ENCODE data around the gene IFRD1.
"Not testable (repeated sequence)": the region's sequence is repeated elsewhere in the genome, so short reads cannot be mapped to it uniquely, and the experiment has no call there.

IFRD1 gene

DNA sequence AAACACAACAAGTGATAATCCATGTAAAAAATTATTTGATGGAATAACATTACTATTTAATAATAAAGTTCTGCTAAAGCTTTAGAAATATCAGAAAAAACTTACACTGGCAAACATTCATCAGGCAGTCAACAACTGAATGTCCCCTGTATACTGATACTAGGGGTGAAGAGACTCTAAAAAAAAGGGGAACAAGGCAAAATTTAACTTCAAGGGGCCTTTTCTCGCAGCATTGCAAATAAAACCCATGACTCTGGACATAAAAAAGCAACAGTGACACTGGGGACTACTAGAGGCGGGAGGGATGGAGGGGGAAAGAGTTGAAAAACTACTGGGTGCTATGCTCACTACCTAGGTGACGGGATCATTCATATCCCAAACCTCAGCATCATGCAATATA, 5.8 kb upstream of the IFRD1 start:
- DNase-seq = no peak

DNA sequence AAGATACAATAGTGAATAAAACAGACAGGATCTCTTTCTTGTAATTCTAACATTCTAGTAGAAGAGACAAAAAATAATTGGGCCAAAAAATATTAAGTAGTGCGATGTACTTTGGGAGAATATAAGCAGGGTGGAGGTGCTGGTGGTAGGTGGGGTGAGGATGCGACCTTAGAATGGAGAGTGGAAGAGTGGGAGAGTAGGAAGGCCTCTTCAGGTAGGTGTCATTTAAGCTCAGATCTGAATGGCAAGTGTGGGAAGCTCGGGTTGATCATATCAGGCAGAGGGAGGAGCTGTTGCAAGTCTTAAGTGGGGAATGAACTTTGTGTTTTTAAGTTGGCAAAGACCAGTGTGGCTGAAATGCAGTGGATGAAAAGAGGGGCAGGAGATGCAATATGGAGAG, 3.8 kb upstream of the IFRD1 start:
- DNase-seq = no peak

DNA sequence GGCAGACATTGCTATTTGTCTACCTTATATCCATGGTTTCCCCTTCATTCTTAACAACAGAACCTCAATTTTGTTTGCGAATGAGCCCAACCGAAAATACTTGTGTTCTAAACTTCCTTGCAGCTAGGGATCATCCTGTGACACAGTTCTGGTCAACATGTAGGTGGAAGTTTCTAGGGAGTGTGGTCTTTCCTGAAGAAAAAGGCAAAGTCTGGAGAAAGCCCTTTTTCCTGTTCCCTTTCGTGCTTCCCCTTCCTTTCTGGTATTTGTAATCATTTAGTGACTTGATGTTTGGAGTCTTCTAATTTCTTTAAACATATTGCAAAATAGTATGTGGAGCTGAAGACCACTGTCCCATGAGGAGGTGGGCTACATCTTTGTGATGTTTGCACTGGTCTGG, 2.9 kb upstream of the IFRD1 start:
- DNase-seq = no peak

DNA sequence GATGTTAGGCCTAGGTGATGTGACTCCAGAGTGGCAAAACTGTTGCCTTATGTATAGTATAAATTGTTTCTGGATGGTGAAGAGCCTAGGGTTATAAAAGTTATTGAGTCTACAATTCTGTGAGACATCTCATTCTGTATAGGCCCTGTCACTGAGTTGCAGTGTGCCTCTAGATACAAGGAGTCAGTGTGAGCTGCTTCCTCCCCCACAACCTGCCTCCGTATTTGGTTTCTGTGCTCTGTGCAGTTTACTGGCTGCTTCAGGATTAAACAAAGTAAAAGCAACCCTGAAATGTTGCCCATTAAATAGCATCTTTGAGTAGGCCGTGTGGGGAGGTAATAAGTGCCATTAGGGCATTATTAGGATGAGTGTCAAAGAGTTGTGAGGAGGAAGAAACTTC, 1.9 kb upstream of the IFRD1 start:
- DNase-seq = no peak

- DNase-seq = no peak
Measured at GRCh38 chr7:112448891-112449290, 1.4 kb upstream of the IFRD1 start.

- peak; percentile 43 for DNase-seq
Measured at GRCh38 chr7:112449353-112449752, 907 bp upstream of the IFRD1 start.

DNA sequence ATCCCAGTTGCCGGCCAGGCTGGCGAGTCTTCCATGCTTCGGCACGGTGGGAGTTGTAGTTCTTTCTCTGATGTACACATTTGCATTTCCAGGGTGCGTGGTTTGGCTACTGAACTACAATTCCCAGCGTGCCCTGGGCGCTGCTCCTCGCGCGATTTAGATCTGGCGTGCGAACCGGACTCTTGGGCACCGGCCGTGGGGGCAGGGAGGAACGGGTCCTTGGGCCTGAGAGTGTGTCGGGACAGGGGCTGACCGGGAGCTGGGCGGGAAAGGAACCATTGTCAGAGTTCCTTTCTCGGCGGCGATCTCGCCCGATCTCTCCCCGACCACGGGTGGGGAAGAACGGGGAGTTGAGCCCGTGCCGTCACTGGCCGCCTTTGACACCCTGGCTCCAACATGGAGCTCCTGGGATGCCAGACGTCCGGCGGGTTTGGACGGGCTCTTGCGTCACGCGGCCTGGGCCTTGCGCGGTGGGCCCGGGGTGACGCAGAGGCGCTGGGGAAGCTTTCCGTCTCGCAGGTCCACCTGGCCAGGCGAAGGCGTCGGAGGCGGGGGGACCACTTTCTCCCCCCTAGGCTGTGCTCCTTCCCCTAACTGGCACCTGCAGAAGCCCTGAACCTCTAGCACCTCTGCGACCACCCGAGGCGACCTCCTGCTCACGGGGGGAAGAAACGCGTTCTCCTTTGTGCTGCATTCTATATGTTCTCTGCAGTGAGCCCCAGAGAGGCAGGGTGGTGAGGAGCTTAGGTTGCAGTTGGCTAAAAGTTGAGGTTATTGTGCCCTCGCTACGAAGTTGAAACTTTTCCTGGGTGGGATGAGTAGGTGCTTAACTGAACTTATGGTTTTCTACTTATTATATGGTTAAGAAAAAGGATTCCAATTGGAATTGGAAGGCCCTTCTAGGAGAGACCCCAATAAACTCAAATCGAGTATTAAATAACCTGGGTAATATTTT, 824 bp downstream of the IFRD1 start:
- peak; percentile 73 for DNase-seq

GRCh38 chr7:112452102-112452888, 2.0 kb downstream of the IFRD1 start:
- DNase-seq = no peak

DNA sequence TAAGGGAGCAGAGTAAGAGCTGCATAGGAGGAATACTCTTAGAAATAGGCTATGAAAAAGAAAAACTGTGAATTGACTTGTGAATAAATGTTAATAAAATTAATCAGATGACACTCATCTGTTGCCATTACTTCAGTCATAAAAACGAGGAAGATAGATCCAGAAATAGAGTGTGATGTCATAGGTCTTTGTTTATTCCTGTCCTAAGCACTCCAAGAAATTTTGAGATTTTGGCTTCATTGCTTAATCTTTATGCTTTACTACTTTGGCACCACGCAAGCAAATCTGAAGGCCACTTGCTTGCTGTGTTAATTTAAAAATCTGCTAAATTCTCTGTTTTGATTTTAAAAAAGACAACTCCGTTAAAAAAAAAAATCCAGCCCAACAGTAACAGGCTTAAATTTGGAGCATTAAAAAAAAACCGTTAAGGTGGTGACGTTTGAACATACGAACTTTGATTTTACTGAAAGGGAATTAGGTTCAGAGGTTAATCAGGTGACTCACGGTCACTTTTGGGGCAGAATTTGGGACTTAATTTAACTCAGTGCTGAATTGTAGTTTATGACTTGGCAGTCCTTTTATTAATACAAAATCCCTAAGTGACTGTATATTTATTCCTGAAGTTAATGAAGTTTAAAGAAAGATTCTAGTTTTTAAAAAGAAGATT, 3.4 kb downstream of the IFRD1 start:
- DNase-seq = no peak

DNA sequence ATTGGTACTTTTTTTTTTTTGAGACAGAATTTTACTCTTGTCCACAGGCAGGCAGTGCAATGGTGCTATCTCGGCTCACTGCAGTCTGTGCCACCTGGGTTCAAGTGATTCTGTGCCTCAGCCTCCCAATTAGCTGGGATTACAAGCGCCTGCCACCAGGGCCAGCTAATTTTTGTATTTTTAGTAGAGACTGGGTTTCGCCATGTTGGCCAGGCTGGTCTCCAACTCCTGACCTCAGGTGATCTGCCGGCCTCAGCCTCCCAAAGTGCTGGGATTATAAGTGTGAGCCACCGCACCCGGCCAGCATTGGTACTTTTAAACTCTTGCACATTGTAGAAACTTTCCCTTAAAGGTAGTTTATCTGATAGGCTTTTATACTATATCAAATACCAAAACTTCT, 3.9 kb downstream of the IFRD1 start:
- DNase-seq = not testable (repeated sequence)

- DNase-seq = no peak
Measured at GRCh38 chr7:112459645-112460044, 9.4 kb downstream of the IFRD1 start.

- no peak for DNase-seq
Measured at GRCh38 chr7:112462236-112462635, 12.0 kb downstream of the IFRD1 start.

- no peak for DNase-seq
Measured at GRCh38 chr7:112467867-112468266, 17.6 kb downstream of the IFRD1 start.

DNA sequence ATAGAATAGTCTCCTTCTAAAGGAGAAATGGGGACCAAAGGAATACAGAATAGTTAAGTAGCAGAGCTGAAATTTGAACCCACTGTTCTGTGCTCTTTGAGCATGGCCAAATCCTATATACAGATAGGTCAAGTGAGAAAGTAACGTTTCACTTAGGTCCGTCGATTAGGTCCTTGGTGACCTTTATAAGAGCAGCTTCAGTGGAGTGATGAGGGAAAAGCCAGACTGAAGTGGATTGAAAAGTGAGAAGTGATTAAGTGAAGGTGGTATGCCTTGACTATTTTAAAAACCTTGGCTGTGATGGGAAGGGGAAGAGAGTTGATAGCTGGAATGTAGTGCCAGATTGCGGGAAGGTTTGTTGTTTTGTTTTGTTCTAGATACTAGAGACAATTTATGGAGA, 19.9 kb downstream of the IFRD1 start:
- no peak for DNase-seq

DNA sequence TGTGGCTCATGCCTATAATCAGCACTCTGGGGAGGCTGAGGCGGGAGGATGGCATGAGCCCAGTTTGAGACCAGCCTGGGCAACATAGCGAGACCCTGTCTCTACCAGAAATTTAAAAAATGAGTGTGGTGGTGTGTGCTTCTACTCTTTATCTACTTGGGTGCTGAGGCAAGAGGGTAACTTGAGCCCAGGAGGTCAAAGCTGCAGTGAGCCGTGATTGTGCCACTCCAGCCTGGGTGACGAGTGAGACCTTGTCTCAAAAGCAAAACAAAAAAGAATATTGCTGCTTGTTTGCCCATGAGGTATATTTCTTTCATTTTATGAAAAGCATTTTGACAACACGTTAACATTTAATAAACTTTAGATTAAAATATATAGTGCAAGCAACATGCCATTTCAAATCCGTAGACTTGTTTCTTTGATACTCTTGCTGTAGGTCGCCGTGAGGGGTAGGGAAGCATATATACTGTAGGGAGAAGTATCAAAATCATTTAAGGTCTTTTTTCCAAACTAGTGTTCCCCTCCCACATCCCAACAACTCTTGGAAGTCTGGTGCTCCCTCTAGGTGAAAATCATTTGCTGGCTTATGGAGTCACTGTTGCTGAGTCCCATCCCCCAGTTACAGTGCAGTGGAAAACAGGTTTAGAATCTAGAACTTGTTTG, 26.3 kb downstream of the IFRD1 start:
- DNase-seq = no peak

DNA sequence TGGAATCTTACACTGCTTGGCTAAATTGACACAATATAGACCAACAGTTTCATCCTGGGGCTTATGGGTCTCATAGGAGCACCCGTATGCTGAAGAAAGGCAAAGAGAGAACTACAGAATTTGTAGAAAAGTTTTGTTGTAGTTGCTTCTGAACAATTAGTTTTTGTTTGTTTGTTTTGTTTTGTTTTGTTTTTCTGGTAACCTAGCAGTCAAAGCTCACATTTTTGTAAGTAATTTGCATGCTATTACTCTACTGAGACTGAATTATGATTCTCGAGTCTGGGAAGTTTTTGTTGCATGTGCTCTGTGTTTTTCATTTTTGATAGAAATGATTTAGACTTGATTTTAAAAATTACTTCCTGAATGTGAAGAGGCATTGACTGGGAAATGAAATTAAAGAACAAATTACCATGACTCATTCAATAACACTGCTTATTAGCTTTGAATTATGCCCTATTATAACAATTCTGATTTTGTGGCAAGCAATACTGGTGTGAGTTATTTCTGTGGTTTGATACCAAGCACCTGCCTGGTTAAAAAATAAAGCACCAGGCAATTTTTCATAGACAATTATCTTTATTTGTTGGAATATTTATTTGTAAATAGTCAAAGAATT, 31.0 kb downstream of the IFRD1 start:
- DNase-seq = no peak

DNA sequence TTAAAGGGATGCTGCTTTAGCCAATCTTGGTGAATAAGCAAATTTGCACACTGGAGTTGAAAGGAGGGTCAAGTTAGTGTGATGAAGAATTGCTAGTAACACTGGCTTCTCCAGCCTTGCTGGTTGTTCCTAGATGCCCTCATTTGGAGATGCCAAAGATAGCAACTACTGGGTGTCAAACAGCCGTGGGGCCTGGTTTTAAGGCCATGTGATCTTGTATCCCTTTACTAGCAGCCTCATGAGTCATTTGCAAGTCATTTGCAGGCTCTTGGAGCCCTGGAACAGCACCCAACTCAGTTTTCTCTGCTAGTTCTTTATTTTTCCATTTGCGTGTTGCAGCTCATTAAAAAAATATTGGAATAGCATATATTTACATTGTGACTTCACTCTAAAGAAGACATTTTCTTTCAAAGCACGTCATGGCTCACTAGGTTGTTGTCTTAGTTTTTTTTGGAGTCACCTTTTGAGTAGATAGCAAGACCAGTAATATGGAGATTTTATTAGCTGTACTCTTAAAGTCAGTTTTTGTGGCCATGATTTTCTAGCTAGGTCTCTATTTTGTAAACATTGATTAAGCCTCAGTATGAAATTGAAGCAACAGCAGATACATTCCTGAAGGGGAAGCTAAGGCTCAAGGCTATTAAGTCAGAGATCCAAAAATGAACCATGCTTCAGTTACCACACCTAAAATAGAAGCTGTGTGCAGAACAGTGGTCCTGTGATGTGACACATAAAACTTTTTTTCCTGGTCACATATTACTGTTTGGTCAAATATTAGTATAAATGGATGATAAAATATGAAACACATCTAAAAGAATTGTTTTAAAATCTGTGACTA, 31.8 kb downstream of the IFRD1 start:
- no peak for DNase-seq

DNA sequence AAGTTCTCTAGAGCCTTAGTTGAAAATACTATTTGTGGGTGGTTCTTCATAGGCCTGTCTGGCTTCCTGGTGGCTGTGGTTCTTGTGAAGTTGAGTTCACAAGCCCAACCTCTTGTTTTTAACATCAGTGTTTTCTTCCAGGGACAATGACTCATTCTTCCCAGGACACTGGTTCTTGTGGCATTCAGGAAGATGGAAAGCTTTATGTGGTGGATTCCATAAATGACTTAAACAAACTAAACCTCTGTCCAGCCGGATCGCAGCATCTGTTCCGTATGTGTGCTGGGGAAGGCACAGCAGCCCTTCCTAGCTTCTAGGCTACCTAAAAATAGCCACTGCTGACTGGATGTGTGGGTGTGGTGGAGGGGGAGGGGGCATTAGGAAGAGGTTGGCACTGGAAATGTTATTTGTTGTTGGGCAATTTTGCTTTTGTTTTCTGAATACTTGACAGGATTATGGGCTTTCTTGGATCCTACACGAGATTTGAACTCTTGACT, 34.5 kb downstream of the IFRD1 start:
- no peak for DNase-seq

- no peak for DNase-seq
Measured at GRCh38 chr7:112485766-112486165, 35.5 kb downstream of the IFRD1 start.

GRCh38 chr7:112487457-112488263, 37.4 kb downstream of the IFRD1 start:
- no peak for DNase-seq

GRCh38 chr7:112488264-112488552, 37.9 kb downstream of the IFRD1 start:
- DNase-seq = no peak

Data from activated CD4-positive, alpha-beta T cell treated with anti-CD3 and anti-CD28 coated beads for 1 hour (primary cell).